Kidney capillary endothelial cell (primary cell): ENCODE data around the gene PPP2R3C.
"Not testable (repeated sequence)": the region's sequence is repeated elsewhere in the genome, so short reads cannot be mapped to it uniquely, and the experiment has no call there.

Experiments
- DNase-seq: peaks from one replicate; pipeline ENCODE4 v3.0.0-alpha.2; 2018; ENCODE audit warnings: low spot score

PPP2R3C gene

DNA sequence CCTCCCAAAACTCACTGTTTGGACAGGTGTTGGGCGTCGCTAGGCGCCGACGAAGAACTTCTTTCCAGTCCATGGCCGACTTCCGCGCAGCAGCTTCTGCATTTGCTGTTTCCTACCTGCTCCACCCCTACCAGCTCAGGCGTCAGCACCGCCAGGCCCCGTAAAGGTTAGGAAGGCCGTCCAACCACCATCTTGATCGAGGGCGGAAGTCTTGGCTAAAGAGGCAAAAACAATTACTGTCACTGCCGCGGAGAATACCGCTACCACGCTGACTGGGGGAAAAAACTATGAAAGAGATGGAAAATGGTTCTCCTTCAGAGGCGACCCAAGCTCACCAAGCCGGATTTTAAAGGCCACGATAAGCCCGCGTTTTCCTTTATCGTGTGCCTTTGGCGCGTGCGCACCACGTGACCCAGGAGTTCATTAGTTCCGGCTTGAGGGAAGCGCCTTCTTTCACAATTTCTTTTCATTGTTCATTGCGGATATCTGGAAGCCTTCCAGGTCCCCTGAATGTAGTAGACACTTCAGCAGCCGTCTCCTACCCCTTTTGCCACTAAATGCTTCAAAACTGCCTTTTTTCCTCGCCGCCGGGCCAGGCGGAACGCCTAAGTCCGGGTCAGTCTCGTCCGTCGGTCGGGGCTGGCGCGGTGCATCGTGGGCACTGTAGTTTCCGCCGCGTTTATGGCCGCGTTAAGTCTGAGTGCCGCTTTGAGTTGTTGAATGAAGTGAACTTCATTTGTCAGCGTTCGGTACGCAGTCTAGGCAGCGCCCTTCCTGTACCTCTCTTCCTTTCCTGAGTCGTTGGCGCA is at the start of gene PPP2R3C, which contains the start of gene PRORP:
TSS of gene PPP2R3C (minus strand) at position 104 of the 809 bp plus-strand sequence. CDS start at position 73, 31 bp downstream.
TSS of gene PRORP (plus strand) at position 666 of the 809 bp plus-strand sequence. CDS start 694 bp downstream, outside the sequence.
- DNase-seq = peak; percentile 81

GRCh38 chr14:35167496-35167895 is 45.7 kb upstream of the PPP2R3C start:
- no peak for DNase-seq

GRCh38 chr14:35164849-35165248 is 43.1 kb upstream of the PPP2R3C start:
- DNase-seq = no peak

GRCh38 chr14:35163384-35163783 is 41.6 kb upstream of the PPP2R3C start:
- DNase-seq = no peak

- no peak for DNase-seq
Measured at GRCh38 chr14:35161231-35161630, 39.4 kb upstream of the PPP2R3C start.

- DNase-seq = peak; percentile 73
Measured at GRCh38 chr14:35159742-35160409, 38.1 kb upstream of the PPP2R3C start.

DNA sequence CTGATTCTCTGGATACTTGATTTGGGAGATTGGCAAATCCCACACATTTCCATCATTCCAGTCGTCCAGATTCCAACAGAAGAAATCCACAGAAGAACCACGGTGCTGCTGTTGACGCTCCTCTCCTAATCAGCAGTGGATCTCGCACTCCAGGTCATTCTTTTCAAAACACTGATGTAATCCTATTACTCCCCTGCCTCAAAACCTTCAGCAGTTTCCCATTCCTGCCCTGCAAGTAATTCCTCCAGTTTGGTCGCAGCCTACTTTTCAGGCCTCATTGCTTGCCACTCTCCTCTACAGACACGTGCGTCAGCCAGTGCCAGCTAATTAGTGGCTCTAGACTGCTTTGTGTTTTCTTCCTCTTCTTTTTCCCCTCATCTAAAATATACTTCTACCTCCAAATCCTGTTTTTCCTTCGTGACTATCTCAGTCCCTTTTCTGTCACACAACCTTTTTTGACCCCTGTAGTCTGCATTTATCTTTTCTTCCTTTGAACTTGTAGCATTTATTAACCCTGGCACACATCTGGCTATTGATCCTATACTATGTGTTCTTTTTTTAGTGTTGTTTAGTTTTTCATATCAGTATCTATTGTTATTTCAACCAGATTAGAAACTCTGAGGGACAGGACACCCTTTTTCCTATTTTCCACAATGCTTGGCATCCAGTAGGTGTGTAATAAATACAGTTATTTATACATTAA is 37.3 kb upstream of the PPP2R3C start:
- DNase-seq = no peak

DNA sequence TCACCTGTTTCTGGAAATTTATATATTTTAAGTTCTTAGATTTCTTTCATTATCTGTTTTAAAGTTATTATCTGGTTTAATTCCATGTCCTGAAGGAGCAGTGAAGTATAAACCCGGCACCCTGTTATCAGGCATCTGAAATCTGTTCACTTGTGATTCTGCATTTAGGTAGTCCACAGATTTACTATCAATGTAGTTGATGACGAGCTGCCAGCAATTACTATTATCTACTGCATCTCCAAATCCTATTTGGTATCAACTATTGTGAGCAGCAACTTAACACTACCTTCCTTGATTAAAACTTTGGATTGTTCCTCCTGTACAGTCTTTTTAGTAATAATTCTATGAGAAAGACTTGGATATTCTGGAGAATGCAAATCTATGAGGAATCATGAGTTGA is 36.7 kb upstream of the PPP2R3C start:
- no peak for DNase-seq

DNA sequence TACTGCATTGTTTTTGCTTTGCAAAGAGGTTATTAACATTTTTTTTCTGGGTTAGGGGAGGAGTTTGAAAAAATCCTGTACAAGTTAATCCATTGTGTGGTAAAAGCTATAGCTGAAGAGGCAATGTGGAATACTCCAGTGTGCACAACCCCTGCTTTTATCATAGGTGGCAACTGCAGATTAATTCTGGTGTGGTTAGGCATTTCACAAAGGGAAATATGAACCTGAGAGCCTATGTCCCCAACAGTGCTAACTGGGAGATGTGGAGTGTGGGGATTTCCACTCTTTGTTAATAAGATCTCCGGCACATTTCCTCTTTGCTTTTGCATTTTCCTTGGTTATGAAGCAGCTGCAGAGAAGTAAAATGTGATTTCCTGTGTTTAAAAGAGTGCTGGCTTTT is 34.2 kb upstream of the PPP2R3C start:
- no peak for DNase-seq

GRCh38 chr14:35154016-35154415 is 32.2 kb upstream of the PPP2R3C start:
- DNase-seq = no peak

DNA sequence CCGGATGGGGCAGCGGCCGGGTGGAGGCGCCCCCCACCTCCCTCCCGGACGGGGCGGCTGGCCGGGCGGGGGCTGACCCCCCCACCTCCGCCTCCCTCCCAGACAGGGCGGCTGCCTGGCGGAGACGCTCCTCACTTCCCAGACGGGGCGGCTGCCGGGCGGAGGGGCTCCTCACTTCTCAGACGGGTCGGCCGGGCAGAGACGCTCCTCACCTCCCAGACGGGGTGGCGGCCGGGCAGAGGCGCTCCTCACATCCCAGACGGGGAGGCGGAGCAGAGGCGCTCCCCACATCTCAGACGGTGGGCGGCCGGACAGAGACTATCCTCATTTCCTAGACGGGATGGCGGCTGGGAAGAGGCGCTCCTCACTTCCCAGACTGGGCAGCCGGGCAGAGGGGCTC is 30.7 kb upstream of the PPP2R3C start:
- DNase-seq = not testable (repeated sequence)

DNA sequence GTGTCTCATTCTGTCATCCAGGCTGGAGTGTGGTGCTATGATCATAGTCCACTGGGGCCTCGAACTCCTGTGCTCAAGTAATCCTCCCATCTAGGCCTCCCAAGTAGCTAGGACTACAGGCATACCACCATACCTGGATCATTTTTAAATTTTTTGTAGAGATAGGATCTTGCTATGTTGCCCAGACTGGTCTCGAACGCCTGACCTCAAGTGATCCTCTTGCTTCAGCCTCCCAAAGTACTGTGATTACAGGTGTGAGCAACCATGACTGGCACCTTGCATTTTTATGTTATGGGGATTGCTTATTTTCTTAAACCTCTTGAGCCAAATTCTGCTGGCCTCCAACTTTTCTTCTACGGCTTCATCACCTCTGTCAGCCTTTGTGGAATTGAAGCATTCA is 27.4 kb upstream of the PPP2R3C start:
- DNase-seq = no peak

GRCh38 chr14:35147711-35148110 is 25.9 kb upstream of the PPP2R3C start:
- DNase-seq = no peak

GRCh38 chr14:35147186-35147585 is 25.4 kb upstream of the PPP2R3C start:
- no peak for DNase-seq

GRCh38 chr14:35146711-35147149 is 24.9 kb upstream of the PPP2R3C start:
- no peak for DNase-seq

DNA sequence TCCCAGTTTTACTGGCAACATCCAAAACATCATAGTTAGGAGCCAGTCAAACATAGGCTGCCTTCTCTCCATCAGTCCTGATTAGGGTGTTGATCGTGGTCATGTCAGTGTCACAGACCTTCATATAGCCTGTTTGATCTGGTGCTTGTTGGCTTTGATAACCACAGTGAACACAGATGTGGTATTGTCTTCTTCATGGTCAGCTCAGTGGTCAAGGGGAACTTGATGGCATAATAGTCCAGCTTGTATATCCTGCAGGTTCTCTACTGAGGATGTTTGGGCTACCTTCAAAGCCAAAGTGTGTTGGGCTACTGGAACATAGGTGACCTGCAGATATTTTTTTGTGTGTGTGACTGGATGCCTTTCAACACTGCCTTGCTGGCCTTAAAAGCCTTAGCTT is 22.2 kb upstream of the PPP2R3C start:
- no peak for DNase-seq

GRCh38 chr14:35140718-35141581 is 19.2 kb upstream of the PPP2R3C start:
- DNase-seq = peak; percentile 34

GRCh38 chr14:35138585-35138984 is 16.8 kb upstream of the PPP2R3C start:
- no peak for DNase-seq

DNA sequence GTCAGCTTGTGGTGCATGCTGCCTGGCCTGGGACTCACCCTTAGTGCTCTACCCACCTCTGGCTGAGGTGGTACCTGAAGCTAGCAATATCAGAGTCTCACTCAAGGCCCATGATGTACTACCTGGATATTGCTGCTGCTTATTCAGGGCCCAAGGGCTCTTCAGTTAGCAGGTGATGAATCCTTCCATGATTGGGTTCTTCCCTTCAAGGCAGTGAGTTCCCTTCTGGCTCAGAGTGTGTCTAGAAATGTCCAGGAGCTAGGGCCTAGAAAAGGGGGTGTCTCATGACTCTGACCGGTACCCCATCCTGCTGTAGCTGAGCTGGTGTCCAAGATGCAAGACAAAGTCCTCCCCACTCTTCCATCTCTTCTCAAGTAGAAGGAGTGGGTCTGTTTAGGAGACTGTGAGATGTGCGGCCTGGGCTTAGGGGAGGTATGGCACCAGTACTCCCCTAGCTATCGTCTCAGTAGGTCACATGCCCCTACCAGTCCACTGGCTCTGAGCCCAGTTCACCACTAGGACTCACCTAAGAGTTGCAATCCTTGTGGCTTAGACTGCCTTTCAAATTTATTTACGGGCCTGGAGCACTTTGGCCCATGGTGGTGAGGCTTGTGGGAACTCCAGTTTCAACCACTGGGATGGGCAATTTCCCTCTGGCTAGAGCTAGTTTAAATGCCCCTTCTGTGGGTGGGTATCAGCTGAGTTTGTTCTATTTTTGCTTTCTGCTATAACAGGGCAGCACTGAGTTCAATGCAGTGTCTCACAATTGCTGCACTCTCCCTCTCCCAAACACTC is 12.7 kb upstream of the PPP2R3C start:
- no peak for DNase-seq

GRCh38 chr14:35133542-35134328 is 11.9 kb upstream of the PPP2R3C start:
- no peak for DNase-seq
